Stimulated activated CD4-positive, alpha-beta T cell treated with anti-CD3 and anti-CD28 coated beads, Interleukin-1b, Interleukin-23, amount 100 ng/mL, for 1 hour (primary cell): ENCODE results near the gene FAM76A.
"Not testable (repeated sequence)": the region's sequence is repeated elsewhere in the genome, so short reads cannot be mapped to it uniquely, and the experiment has no call there.

Source experiments
- DNase-seq, 2 donors: peaks; one replicate each; pipeline ENCODE4 v3.0.0-alpha.2; 2020; ENCODE audit warnings: low read depth in 2 of 2

FAM76A gene

DNA sequence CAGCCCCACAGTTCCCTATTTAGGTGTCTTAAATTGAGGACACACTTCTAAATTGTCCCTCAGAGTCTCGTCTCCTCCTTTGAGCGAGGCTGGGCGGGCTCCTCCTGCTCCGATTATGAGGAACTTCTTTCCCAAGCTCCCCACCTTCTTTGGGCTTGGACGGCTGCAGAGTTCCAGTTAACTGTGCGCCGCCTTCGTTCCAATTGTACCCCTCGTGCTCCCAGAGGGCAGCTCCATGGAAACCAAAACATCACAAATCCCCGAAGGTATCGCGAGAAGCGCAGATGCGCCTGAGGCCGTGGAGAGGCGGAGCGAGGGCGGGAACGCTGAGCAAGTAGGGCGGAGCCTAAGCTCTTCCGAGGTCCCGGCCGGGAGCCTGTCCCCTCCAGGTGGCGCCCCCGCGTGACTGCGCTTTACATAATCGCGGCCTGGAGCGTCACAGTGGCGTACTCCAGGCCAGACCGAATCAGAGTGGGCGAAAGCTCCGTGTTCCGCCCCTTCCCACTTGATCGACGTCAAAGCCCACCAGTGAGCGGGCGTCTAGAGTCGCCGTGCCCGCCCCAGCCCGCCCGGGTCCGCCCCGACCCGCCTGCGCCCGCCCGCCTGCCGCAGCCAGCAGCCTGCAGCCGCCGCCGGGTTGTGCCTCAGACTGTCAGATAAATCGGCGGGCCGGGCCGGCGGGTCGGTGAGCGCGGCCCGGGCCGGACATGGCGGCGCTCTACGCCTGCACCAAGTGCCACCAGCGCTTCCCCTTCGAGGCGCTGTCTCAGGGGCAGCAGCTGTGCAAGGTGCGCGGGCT is at the start of gene FAM76A:
FAM76A (plus strand) TSS at position 588 of the 799 bp plus-strand sequence; CDS start at position 708, 120 bp downstream.
- peak; percentile 98 to 99 for DNase-seq

GRCh38 chr1:27676410-27676809 is 49.4 kb upstream of the FAM76A start:
- no peak for DNase-seq

DNA sequence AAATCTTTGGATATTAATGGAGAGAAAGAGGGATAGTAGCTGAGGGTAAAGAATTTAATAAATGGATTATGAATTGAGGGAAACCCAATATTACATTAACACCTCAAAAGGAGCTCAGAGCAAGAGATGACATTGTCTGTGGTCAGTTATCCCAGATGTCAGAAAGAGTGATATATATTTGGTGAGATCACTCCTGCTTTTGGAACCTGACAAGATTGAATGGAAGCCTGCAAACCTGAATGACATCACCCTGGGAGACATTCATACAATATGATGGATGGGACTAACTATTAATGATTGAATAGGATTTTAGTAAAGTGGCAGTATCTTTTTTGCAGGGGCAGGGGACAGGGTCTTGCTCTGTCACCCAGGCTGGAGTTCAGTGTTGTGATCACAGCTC is 47.0 kb upstream of the FAM76A start:
- no peak for DNase-seq

DNA sequence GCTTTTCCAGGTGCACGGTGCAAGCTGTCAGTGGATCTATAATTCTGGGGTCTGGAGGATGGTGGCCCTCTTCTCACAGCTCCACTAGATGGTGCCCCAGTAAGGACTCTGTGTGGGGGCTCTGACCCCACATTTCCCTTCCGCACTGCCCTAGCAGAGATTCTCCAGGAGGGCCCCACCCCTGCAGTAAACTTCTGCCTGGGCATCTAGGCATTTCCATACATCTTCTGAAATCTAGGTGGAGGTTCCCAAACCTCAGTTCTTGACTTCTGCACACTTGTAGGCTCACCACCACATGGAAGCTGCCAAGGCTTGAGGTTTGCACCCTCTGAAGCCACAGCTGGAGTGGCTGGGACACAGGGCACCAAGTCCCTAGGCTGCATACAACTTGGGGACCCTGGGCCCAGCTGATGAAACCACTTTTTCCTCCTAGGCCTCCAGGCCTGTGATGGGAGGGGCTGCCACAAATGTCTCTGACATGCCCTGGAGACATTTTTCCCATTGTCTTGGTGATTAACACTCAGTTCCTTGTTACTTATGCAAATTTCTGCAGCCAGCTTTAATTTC is 45.5 kb upstream of the FAM76A start:
- not testable (repeated sequence) for DNase-seq

GRCh38 chr1:27681580-27681979 is 44.2 kb upstream of the FAM76A start:
- not testable (repeated sequence) for DNase-seq

DNA sequence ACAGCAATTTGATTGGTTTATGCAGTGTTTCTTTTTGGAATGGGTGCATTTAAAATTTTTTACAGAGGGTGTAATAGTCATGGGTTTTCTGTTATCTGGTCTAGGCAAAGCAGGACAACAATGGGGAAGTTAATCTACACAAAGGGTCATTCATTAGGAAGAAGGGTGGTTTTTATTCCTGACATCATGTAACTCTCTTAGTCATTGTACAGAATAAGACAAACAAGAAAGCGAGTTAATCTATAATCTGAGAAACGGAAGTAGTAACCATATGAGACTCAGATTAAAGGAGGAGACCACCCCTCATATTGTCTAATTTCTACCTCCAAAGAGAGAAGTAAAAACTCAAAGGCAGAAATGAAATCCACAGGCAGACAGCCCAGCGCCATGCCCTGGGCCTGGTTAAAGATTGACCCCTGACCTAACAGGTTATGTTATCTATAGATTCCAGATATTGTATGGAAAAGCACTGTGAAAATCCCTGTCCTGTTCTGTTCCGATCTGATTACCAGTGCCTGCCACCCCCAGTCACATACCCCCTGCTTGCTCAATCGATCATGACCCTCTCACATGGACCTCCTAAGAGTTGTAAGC is 43.3 kb upstream of the FAM76A start:
- DNase-seq: no peak

DNA sequence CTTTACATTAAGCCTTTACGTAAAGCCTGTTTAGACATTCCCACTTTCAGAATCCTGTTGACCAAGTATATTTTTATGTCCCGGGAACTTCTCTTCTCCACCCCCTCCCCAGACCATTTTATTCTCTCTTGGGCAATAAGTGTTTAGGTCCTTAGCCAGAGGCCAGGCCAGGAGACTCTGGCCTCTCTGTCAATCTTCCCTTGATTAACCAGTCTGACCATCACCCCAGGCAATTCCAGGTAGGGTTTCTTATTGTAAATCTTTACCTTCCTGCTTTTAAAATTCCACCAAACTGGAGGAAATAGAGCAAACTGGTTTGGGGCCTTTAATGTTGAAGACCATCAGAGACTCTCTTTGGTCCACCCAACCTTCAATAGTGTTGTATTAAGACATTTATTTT is 41.6 kb upstream of the FAM76A start:
- no peak for DNase-seq

GRCh38 chr1:27686223-27686990 is 39.4 kb upstream of the FAM76A start:
- DNase-seq: no peak

DNA sequence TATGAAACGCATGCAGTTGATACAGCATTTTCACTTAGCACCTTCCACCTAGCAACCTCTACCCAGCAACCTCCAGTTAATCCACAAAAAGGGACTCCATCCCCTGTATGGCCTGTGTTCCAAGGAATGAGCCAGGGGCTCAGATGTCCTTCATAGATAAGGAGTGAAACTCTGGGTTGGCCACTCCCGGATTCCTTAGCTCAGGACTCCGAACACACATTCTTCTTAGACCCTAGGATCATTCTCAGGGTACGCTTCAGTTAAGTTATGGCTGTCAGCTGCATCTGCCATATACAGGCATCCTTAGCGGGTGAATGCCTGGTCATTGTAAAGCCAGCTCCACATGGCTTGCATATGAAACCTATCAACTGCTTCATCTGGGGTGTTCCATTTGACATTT is 37.9 kb upstream of the FAM76A start:
- DNase-seq: no peak

- no peak for DNase-seq
Observed at GRCh38 chr1:27689423-27690173, 36.2 kb upstream of the FAM76A start.

GRCh38 chr1:27690183-27690582 is 35.6 kb upstream of the FAM76A start:
- no peak for DNase-seq

DNA sequence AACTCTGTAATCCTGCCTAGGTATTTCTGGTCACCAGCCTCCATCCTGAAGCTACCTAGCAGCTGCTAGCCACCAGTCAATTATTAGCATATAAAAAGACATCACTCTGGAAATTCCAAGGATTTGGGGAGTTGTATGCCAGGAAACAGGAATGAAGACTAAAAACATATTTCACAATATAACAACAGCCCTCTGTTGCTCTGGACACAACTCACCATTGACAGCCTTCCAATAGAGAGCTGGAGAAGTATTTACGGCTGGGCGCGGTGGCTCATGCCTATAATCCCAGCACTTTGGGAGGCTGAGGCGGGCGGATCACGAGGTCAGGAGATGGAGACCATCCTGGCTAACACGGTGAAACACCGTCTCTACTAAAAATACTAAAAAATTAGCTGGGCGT is 28.9 kb upstream of the FAM76A start:
- DNase-seq: not testable (repeated sequence)

- DNase-seq: no peak
Observed at GRCh38 chr1:27704958-27705357, 20.8 kb upstream of the FAM76A start.

- DNase-seq: no peak
Observed at GRCh38 chr1:27705545-27705944, 20.2 kb upstream of the FAM76A start.

DNA sequence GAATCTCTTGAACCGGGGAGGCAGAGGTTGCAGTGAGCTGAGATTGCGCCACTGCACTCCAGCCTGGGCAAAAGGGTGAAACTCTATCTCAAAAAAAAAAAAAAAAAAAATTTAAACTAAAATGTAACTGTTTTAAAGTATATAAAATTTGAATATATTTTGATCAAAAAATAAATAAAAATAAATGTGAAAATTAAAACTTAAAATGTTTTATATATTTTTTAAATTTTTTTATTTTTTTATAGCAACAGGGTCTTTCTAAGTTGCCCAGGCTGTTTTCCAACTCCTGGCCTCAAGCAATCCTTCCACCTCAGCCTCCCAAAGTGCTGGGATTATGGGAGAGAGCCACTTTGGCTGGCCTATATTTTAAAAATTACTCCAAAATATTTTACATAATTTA is 15.2 kb upstream of the FAM76A start:
- no peak for DNase-seq

GRCh38 chr1:27713139-27713725 is 12.5 kb upstream of the FAM76A start:
- no peak for DNase-seq

DNA sequence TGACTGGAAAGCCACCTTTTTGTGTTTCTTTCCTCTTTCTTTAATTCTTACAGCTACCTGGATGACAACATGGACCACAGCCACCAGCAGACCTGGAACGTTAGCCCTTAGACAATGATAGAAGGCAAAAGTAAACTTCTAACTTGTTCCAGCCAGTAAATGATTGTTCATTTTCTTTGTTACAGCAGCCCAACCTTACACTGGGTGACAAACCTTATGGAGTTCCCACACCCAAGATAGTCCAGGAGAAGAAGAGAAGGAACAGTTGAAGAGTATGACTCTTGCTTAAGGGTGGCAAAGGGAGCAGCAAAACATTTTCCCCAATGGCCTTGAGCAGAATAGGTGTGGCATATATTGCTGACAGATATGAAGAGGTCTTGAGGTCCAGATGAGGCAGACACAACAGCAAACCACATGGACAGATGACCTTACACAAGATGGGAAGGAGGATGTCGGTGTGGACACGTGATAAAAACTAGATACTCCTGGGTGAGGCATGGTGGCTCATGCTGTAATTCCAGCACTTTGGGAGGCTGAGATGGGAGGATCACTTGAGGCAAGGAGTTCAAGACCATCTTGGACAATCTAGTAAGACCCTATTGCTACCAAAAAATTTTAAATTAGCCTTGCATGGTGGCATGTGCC is 11.8 kb upstream of the FAM76A start:
- DNase-seq: no peak

GRCh38 chr1:27716262-27716895 is 9.4 kb upstream of the FAM76A start:
- DNase-seq: no peak

DNA sequence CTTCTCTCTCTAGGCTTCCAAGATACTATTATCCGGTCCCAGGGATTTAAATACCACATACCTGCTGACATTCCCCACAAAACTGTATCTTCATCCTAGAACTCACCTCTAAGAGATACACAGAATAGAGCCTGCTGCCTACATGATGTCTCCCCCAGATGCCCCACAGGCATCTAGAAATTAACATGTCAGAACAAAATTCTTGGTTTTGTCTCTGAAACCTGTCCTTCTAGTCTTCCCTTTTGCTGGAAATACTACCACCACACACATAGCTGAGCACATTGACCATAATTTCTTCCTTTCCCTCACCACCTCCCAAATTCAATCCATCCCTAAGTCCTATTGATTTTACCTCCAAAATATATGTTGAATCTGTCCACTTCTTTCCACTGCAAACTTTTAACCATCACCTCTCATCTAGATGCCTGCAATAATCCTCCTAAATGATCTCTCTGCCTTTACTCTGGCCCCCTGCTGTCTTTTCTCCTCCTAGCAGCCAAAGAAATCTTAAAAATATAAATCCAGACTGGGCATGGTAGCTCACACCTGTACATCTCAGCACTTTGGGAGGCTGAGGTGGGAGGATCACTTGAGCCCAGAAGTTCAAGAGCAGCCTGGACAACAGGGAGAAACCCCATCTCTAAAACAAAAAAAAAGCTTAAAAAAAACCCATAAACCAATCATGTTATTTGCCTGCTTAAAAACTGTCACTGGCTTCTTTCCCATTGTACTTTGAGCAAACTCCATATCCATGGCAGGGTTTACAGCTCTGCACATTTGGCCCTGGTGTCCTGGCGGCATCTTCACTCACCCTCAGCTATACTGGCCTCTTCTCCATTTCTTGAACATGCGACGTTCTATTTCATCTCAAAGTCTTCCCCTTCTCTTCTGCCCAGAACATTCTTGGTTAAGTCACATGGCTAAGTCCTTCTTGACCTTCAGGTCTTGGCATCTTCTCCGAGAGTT is 6.2 kb upstream of the FAM76A start:
- no peak for DNase-seq
